ENCODE measurements around the gene CEACAM18. TPM values are rescaled to one million over a fixed set of nuclear protein-coding genes. Genes with fewer than 3 reads are reported as not detected.

Gene CEACAM18
- total and polyA plus RNA-seq, 7 experiments from 2014 or later = not detected

DNA sequence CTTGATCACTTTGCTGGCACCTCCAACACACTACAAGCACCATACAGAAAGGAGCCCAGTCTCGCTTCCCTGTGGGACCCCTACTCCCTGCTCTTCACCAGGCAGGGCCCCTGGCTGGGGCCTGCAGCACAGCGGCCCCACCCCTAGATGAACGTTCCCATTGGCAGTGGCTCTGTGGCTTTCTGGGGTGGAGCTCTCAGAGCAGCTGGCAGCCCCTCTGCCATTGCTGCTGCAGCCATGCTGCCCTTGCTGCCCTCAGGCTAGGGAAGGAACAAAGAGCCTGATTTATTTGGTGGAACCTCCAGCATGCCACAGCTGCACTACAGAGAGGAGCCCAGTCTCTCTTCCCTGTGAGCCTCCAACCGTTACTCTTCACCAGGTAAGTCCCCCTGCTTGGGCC is 47.3 kb downstream of the CEACAM18 start:
- DNase-seq = no peak
- POLR2A ChIA-PET = no interaction called here
- no peaks in the 10 kb centered on the region for H3K9me3 ChIP-seq (ENCODE audit: control insufficient read depth in 2 of 3, low read length in 3 of 3)
- Mint-ChIP-seq H3K27ac (no peak overlapping the region), H3K4me1 (peaks cover 0 to 2% (median 0%) of the 10 kb centered on the region in 7 donors), H3K9me3 (peaks cover 0 to 3% (median 0%) of the 10 kb centered on the region in 11 donors), H3K27me3 (peaks cover 28 to 50% (median 34%) of the 10 kb centered on the region in 5 donors), H3K36me3 (no peaks in the 10 kb centered on the region), H3K4me3 (no peak overlapping the region)
- CTCF ChIA-PET = no interaction called here
- H3K27ac ChIP-seq (ENCODE audit: low read depth, low read length) = no peak overlapping the region
- ATAC-seq = no peak
- intact Hi-C loops (cut with micrococcal nuclease) = no loop called here
- H3K36me3 ChIP-seq (ENCODE audit: control insufficient read depth in 2 of 3, insufficient read depth in 3 of 3, low read length in 3 of 3) = no peaks in the 10 kb centered on the region
- H3K4me1 ChIP-seq (ENCODE audit: control insufficient read depth in 2 of 2, insufficient read depth in 2 of 2, low read length in 2 of 2) = no peaks in the 10 kb centered on the region
- H3K27me3 ChIP-seq (ENCODE audit: control insufficient read depth in 2 of 2, insufficient read depth in 2 of 2, low read length in 2 of 2) = no peaks in the 10 kb centered on the region
- H3K4me3 ChIP-seq (ENCODE audit: low read length) = no peak overlapping the region

DNA sequence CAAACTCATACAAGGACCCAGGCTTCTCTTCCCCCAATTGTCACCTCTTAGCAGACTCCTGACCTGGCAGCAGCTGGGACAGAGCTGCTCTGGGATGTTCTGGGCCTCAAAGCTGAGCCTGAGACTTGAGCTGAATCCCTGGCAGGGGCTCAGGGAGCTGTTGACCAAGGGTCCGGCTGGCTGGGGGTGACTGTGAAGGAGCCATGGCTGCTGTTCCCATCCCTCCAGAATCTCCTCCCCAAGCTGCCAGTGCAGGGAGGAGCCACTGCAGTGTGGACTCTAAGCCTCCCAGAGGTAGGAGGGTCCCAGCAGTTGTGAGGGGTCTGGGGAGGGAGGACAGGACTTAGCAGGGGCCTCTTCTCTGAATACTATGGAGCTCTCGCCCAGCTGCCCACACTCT is 51.0 kb downstream of the CEACAM18 start:
- POLR2A ChIA-PET = no interaction called here

GRCh38 chr19:51530616-51531015 is 52.3 kb downstream of the CEACAM18 start:
- Mint-ChIP-seq H3K36me3 (no peaks in the 10 kb centered on the region), H3K27ac (no peak overlapping the region), H3K9me3 (peaks cover 0 to 15% (median 4%) of the 10 kb centered on the region in 11 donors), H3K4me3 (no peak overlapping the region), H3K27me3 (peaks cover 38 to 50% (median 49%) of the 10 kb centered on the region in 5 donors), H3K4me1 (peaks cover 0 to 6% (median 0%) of the 10 kb centered on the region in 7 donors)
- ATAC-seq (no peak), DNase-seq (no peak)
- Histone ChIP-seq H3K27ac (ENCODE audit: low read depth, low read length) (no peak overlapping the region), H3K9me3 (ENCODE audit: control insufficient read depth in 2 of 3, low read length in 3 of 3) (no peaks in the 10 kb centered on the region), H3K4me3 (ENCODE audit: low read length) (no peak overlapping the region), H3K27me3 (ENCODE audit: control insufficient read depth in 2 of 2, insufficient read depth in 2 of 2, low read length in 2 of 2) (peaks cover 0 to 7% of the 10 kb centered on the region in 2 donors), H3K4me1 (ENCODE audit: control insufficient read depth in 2 of 2, insufficient read depth in 2 of 2, low read length in 2 of 2) (no peaks in the 10 kb centered on the region), H3K36me3 (ENCODE audit: control insufficient read depth in 2 of 3, insufficient read depth in 3 of 3, low read length in 3 of 3) (no peaks in the 10 kb centered on the region)
- intact Hi-C loops (cut with micrococcal nuclease) = no loop called here
- ChIA-PET CTCF (no interaction called here), POLR2A (no interaction called here)

More for the DNA sequence above, 51.0 kb downstream of the CEACAM18 start:
- Histone ChIP-seq H3K36me3 (ENCODE audit: control insufficient read depth in 2 of 3, insufficient read depth in 3 of 3, low read length in 3 of 3) (no peaks in the 10 kb centered on the region), H3K27me3 (ENCODE audit: control insufficient read depth in 2 of 2, insufficient read depth in 2 of 2, low read length in 2 of 2) (peaks cover 0 to 7% of the 10 kb centered on the region in 2 donors), H3K4me3 (ENCODE audit: low read length) (no peak overlapping the region), H3K4me1 (ENCODE audit: control insufficient read depth in 2 of 2, insufficient read depth in 2 of 2, low read length in 2 of 2) (no peaks in the 10 kb centered on the region), H3K9me3 (ENCODE audit: control insufficient read depth in 2 of 3, low read length in 3 of 3) (no peaks in the 10 kb centered on the region), H3K27ac (ENCODE audit: low read depth, low read length) (no peak overlapping the region)
- H3K4me1 Mint-ChIP-seq = peaks cover 0 to 6% (median 0%) of the 10 kb centered on the region in 7 donors
- no peak overlapping the region for H3K27ac Mint-ChIP-seq
- peaks cover 29 to 41% (median 40%) of the 10 kb centered on the region in 5 donors for H3K27me3 Mint-ChIP-seq
- CTCF ChIA-PET = no interaction called here
- intact Hi-C loops (cut with micrococcal nuclease) = no loop called here
- no peak for DNase-seq
- no peaks in the 10 kb centered on the region for H3K36me3 Mint-ChIP-seq
- no peak overlapping the region for H3K4me3 Mint-ChIP-seq
- peaks cover 0 to 5% (median 0%) of the 10 kb centered on the region in 11 donors for H3K9me3 Mint-ChIP-seq
- ATAC-seq = no peak

DNA sequence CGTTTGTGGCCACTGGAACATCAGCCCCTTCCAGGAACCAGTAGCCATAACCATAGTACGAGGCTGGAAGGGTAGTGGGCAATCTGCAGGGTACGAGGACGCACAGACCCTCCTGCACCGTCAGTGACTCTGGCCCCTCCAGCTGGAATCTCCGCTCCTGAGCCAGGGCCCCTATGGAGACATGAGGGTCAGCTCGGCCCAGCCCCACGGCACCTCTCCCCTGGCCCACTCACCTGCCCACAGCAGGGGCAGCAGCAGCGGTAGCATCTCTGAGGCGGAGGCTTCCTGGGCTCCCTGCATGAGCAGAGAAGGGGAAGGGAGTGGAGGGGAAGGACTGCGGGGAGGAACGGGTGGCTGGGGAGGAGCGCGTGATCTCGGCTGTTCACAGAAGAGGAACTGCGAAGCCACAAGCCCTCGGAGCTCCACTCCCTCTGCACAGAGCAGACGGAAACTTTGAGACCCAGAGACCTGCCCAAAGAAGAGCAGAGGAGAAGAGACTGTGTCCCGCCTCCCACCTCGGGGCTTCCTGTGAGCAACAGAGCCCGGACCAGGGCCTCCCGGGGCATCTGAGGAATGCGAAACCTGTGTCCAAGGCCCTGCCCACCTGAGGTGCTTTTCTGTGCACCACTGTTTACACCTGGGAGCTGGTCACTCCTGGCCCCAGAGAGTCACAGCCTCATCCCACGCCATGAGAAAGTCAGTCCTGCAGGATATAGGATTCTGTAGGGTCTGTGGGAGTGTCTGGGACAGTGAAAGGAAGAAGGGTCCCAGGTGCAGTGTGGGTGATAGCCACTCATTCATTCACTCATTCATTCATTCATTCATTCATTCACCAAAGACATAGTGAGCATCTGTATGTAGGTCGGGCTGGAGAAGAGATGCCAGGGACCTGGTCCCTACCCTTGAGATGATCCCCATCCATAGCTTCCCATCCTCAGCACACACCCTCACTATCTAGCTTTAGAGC is 53.3 kb downstream of the CEACAM18 start, which contains the start of gene SIGLEC6:
Gene SIGLEC6, minus strand, starts transcription at position 322 of the 967 bp plus-strand sequence. Its CDS starts 22 bp downstream, at position 300.
- H3K27ac ChIP-seq (ENCODE audit: low read depth, low read length) = no peak within 1 kb of the TSS
- Mint-ChIP-seq H3K4me1 (peaks cover 0 to 6% (median 0%) of the 10 kb centered on the region in 7 donors), H3K9me3 (peaks cover 0 to 25% (median 8%) of the 10 kb centered on the region in 11 donors), H3K4me3 (peak within 1 kb of the TSS in 1 of 10 donors; percentile 12), H3K27ac (no peak within 1 kb of the TSS), H3K36me3 (peaks cover 0 to 4% (median 0%) of the 10 kb centered on the region in 5 donors), H3K27me3 (peaks cover 47 to 60% (median 53%) of the 10 kb centered on the region in 5 donors)
- intact Hi-C loops (cut with micrococcal nuclease) = no loop called here
- peak; percentile 92 for ATAC-seq
- no peaks in the 10 kb centered on the region for H3K36me3 ChIP-seq (ENCODE audit: control insufficient read depth in 2 of 3, insufficient read depth in 3 of 3, low read length in 3 of 3)
- no peak for DNase-seq
- POLR2A ChIA-PET = no interaction called here
- no peak within 1 kb of the TSS for H3K4me3 ChIP-seq (ENCODE audit: low read length)
- H3K4me1 ChIP-seq (ENCODE audit: control insufficient read depth in 2 of 2, insufficient read depth in 2 of 2, low read length in 2 of 2) = no peaks in the 10 kb centered on the region
- peaks cover 0 to 7% of the 10 kb centered on the region in 2 donors for H3K27me3 ChIP-seq (ENCODE audit: control insufficient read depth in 2 of 2, insufficient read depth in 2 of 2, low read length in 2 of 2)
- CTCF ChIA-PET = interaction anchor here (0.6 kb wide), 1 partner anchor 153 kb away, joined by 4 read pairs; no protein-coding TSS in a partner anchor
- no peaks in the 10 kb centered on the region for H3K9me3 ChIP-seq (ENCODE audit: control insufficient read depth in 2 of 3, low read length in 3 of 3)

DNA sequence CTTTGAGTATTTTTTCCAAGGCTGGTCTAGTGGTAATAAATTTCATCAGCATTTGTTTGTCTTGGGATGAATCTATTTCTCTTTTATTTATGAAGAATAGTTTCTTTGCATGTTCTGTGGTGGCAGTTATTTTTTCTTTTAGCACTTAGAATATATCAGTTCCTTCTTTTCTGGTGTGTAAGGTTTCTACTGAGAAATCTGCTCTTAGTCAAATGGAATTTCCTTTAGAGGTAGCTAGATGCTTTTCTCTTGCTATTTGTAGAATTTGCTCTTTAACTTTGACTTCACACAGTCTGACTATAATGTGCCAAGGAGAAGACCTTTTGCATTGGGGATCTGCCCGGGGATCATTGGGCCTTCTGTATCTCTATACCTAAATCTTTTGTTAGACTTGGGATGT is 57.2 kb downstream of the CEACAM18 start:
- Mint-ChIP-seq H3K4me3 (no peak overlapping the region), H3K27me3 (peaks cover 48 to 63% (median 63%) of the 10 kb centered on the region in 5 donors), H3K27ac (no peak overlapping the region), H3K9me3 (peaks cover 0 to 34% (median 8%) of the 10 kb centered on the region in 11 donors), H3K36me3 (peaks cover 0 to 6% (median 0%) of the 10 kb centered on the region in 5 donors), H3K4me1 (peaks cover 0 to 6% (median 0%) of the 10 kb centered on the region in 7 donors)
- DNase-seq = no peak
- Histone ChIP-seq H3K36me3 (ENCODE audit: control insufficient read depth in 2 of 3, insufficient read depth in 3 of 3, low read length in 3 of 3) (no peaks in the 10 kb centered on the region), H3K27ac (ENCODE audit: low read depth, low read length) (no peak overlapping the region), H3K9me3 (ENCODE audit: control insufficient read depth in 2 of 3, low read length in 3 of 3) (no peaks in the 10 kb centered on the region), H3K4me3 (ENCODE audit: low read length) (no peak overlapping the region), H3K27me3 (ENCODE audit: control insufficient read depth in 2 of 2, insufficient read depth in 2 of 2, low read length in 2 of 2) (peaks cover 0 to 7% of the 10 kb centered on the region in 2 donors), H3K4me1 (ENCODE audit: control insufficient read depth in 2 of 2, insufficient read depth in 2 of 2, low read length in 2 of 2) (no peaks in the 10 kb centered on the region)
- no peak for ATAC-seq
- CTCF ChIA-PET = no interaction called here
- POLR2A ChIA-PET = no interaction called here
- intact Hi-C loops (cut with micrococcal nuclease) = no loop called here

- intact Hi-C loops (cut with micrococcal nuclease) = no loop called here
- H3K4me1 ChIP-seq (ENCODE audit: control insufficient read depth in 2 of 2, insufficient read depth in 2 of 2, low read length in 2 of 2) = no peaks in the 10 kb centered on the region
- CTCF ChIA-PET = no interaction called here
- no peak overlapping the region for H3K4me3 Mint-ChIP-seq
- DNase-seq (no peak), ATAC-seq (no peak)
- no peaks in the 10 kb centered on the region for H3K4me1 Mint-ChIP-seq
- H3K27me3 Mint-ChIP-seq = peaks cover 36 to 65% (median 61%) of the 10 kb centered on the region in 5 donors
- no peak overlapping the region for H3K27ac ChIP-seq (ENCODE audit: low read depth, low read length)
- POLR2A ChIA-PET = no interaction called here
- peaks cover 0 to 26% (median 8%) of the 10 kb centered on the region in 11 donors for H3K9me3 Mint-ChIP-seq
- no peak overlapping the region for H3K4me3 ChIP-seq (ENCODE audit: low read length)
- H3K9me3 ChIP-seq (ENCODE audit: control insufficient read depth in 2 of 3, low read length in 3 of 3) = no peaks in the 10 kb centered on the region
- peaks cover 0 to 6% (median 0%) of the 10 kb centered on the region in 5 donors for H3K36me3 Mint-ChIP-seq
- H3K27ac Mint-ChIP-seq = no peak overlapping the region
- H3K27me3 ChIP-seq (ENCODE audit: control insufficient read depth in 2 of 2, insufficient read depth in 2 of 2, low read length in 2 of 2) = no peaks in the 10 kb centered on the region
- H3K36me3 ChIP-seq (ENCODE audit: control insufficient read depth in 2 of 3, insufficient read depth in 3 of 3, low read length in 3 of 3) = no peaks in the 10 kb centered on the region
Measured at GRCh38 chr19:51539821-51540366, 61.6 kb downstream of the CEACAM18 start.
